GM21528 (cell line): Measurements from ENCODE around the gene PRKAR2B.

Experiments used
- ATAC-seq: cut with Tn5 transposase; IDR thresholded peaks from one replicate; pipeline ENCODE4 v1.9.1; 2021; ENCODE audit warnings: mild to moderate bottlenecking, moderate library complexity; ENCODE audit not compliant: unreplicated experiment, low FRiP score

The PRKAR2B gene

GRCh38 chr7:107210400-107210799 lies 165.9 kb downstream of the PRKAR2B start:
- no peak for ATAC-seq
